BLaER1 treated with 17β-estradiol and CSF1 and Interleukin-3, amounts not matched to agents 10 nM and 100 nM (cell line): ENCODE measurements around the gene ARCN1.

Experiments
- H3K27ac ChIP-seq, 11 experiments: shearing (Covaris generic); formaldehyde crosslinking; 2 replicates each; pipeline ENCODE4 v1.8.1; 2022
- H3K27me3 ChIP-seq, 11 experiments: shearing (Covaris generic); formaldehyde crosslinking; 2 replicates each; pipeline ENCODE4 v1.8.1; 2022
- H3K36me3 ChIP-seq, 11 experiments: shearing (Covaris generic); formaldehyde crosslinking; 2 replicates each; pipeline ENCODE4 v1.8.1; 2022
- H3K4me1 ChIP-seq, 10 experiments: shearing (Covaris generic); formaldehyde crosslinking; 2 replicates each; pipeline ENCODE4 v1.8.1; 2022
- H3K4me2 ChIP-seq, 11 experiments: shearing (Covaris generic); formaldehyde crosslinking; 2 replicates each; pipeline ENCODE4 v1.8.1; 2022
- H3K4me3 ChIP-seq, 10 experiments: shearing (Covaris generic); formaldehyde crosslinking; 2 replicates each; pipeline ENCODE4 v1.8.1; 2022
- H3K9ac ChIP-seq, 11 experiments: shearing (Covaris generic); formaldehyde crosslinking; 2 replicates each; pipeline ENCODE4 v1.8.1; 2022
- H3K9me3 ChIP-seq, 11 experiments: shearing (Covaris generic); formaldehyde crosslinking; replicated peaks in 1 of 11; 2 replicates each; pipeline ENCODE4 v1.8.1; 2022
- H4K20me1 ChIP-seq, 11 experiments: shearing (Covaris generic); formaldehyde crosslinking; 2 replicates each; pipeline ENCODE4 v1.8.1; 2022
- Cebpa-rat ChIP-seq, 11 experiments: shearing (Covaris generic); IDR thresholded peaks; 2 replicates each; pipeline ENCODE4 v1.8.1; 2022

ARCN1 gene

DNA sequence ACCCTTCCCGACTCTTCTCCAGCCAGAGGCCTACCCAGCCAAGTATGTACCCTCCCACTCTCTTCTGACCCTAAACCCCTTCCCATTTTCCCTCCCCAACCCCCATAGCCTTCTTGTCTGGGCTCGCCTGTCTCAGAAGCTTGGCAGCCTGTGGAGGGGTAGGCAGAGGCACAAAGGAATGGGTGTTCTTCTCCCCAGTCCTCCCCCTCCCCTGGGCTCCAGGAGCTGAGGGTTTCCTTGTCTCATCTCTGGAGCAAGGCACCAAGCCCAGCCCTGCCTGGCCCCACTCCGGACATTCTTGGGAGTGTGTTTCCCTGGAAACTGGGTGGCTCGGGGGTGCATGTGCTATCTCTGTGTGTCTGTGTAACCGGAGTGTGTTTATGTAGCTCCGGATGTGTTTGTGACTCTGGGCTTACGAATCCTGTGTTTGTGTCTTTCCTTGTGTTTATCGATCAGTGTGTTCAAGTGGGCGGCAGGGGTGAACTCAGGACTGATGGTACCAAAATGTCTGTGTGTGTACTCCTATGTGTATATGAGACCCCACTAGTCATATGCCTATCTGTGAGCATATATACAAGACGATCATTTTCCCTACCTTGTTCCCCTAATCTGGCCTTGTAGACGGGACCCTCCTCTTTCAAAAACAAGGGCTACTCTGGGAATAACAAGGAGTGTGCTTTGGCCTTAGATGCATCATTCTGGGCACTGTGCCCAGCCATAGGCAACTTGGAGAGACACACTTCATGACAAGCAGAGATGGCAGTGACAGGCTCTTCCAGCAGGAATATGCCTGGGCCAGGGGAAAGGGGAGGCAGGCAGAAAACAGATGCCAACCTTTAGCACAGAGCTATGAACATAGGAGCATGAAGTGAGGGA lies 46.1 kb downstream of the ARCN1 start:
- Histone ChIP-seq H3K27me3 (peaks cover 5 to 13% (median 8%) of the 10 kb centered on the region in 11 experiments; a peak in 20 of 22 replicates), H3K4me3 (no peak overlapping the region), H3K4me1 (peaks cover 47 to 67% (median 50%) of the 10 kb centered on the region in 10 experiments), H3K4me2 (peak overlapping the region; percentile 39 to 98 (median 94); a peak in 21 of 22 replicates), H3K36me3 (peaks cover 0 to 4% (median 0%) of the 10 kb centered on the region in 11 experiments; a peak in 1 of 22 replicates), H3K27ac (peak overlapping the region in 10 of 11 experiments; percentile 39 to 77 (median 64); a peak in 14 of 22 replicates), H4K20me1 (peaks cover 0 to 13% (median 0%) of the 10 kb centered on the region in 11 experiments; a peak in 3 of 22 replicates), H3K9ac (peak overlapping the region in 7 of 11 experiments; percentile 17 to 58 (median 51); a peak in 9 of 22 replicates), H3K9me3 (no peaks in the 10 kb centered on the region)
- TF ChIP-seq Cebpa-rat (IDR thresholded peaks at IDR 0.05), result no peak

DNA sequence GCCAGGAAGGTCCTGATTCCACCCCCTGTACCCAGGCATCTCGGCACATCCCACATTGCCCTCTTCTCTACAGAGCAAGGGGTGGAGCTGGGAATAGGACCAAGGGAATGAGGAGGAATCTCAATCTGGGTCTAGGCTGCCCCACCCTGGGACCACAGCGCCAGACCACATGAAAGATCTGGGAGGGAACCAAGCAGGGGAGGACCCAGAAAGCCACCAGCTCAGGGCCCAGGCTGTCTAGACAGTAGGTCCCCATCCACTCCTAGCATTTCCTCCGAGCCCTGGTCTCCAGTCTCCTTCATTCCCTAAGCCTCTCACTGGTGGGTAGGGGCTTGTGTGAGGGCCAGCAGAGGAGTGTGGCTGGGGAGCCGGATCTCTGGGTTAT lies 46.8 kb downstream of the ARCN1 start:
- Histone ChIP-seq H3K9me3 (no peaks in the 10 kb centered on the region), H3K27ac (peak overlapping the region; percentile 39 to 77 (median 63); a peak in 21 of 22 replicates), H3K9ac (peak overlapping the region; percentile 6 to 58 (median 43); a peak in 15 of 22 replicates), H3K36me3 (peaks cover 0 to 4% (median 0%) of the 10 kb centered on the region in 11 experiments; a peak in 1 of 22 replicates), H3K4me1 (peaks cover 48 to 68% (median 51%) of the 10 kb centered on the region in 10 experiments), H4K20me1 (peaks cover 0 to 16% (median 0%) of the 10 kb centered on the region in 11 experiments; a peak in 3 of 22 replicates), H3K4me2 (peak overlapping the region; percentile 39 to 98 (median 94)), H3K4me3 (no peak overlapping the region), H3K27me3 (peaks cover 0 to 7% (median 2%) of the 10 kb centered on the region in 11 experiments; a peak in 11 of 22 replicates)
- no peak for TF ChIP-seq Cebpa-rat (IDR thresholded peaks at IDR 0.05)

DNA sequence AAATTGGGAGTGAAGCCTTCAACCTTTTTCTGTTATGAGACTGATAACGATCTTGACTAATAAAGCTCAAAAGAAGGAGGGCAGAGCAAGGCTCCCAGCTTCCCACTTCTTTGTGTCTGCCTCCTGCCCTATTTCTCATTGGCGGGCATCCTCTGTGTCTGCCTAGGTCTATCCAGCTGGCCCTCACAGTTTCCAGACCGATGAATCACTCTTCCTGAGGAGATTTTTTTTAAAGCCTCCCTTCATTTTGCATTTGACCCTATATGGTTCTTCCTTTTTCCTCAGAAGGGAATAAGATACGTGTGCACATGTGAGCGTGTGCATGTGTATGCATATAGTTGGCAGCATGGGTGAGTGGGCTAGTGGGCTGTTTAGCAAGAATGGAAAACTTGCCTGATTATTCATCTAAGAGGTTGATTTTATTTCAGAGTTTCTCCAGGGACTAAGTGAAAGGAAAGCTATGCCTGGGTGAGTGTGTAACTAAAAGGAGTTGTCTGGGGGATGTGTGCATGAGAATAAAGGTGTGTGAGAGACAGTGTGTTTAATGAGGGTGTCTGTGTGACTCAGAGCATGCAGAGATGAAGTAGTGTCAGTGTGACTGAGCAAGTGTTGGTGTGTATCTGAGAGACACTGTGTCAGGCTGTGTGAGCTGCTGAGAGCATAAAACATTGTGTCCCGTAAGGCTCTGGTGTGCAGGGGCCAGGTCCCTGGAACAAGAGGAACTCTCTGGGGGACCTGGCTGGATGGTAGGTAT lies 47.4 kb downstream of the ARCN1 start:
- Histone ChIP-seq H3K27me3 (peaks cover 0 to under 1% (median 0%) of the 10 kb centered on the region in 11 experiments; a peak in 3 of 22 replicates), H3K36me3 (peaks cover 0 to 5% (median 0%) of the 10 kb centered on the region in 11 experiments; a peak in 3 of 22 replicates), H3K27ac (peak overlapping the region; percentile 39 to 77 (median 63); a peak in 21 of 22 replicates), H3K4me1 (peaks cover 48 to 68% (median 51%) of the 10 kb centered on the region in 10 experiments), H3K9ac (peak overlapping the region; percentile 6 to 58 (median 43); a peak in 13 of 22 replicates), H3K9me3 (no peaks in the 10 kb centered on the region), H3K4me2 (peak overlapping the region; percentile 39 to 98 (median 94)), H3K4me3 (no peak overlapping the region), H4K20me1 (peaks cover 0 to 16% (median 0%) of the 10 kb centered on the region in 11 experiments; a peak in 3 of 22 replicates)
- no peak for TF ChIP-seq Cebpa-rat (IDR thresholded peaks at IDR 0.05)

GRCh38 chr11:118620529-118621070 lies 48.4 kb downstream of the ARCN1 start:
- H3K4me3 ChIP-seq, result peak overlapping the region; percentile 48 to 74 (median 62)
- peak overlapping the region in 10 of 11 experiments; percentile 40 to 79 (median 68); a peak in 19 of 22 replicates for H3K27ac ChIP-seq
- no peaks in the 10 kb centered on the region for H3K9me3 ChIP-seq
- TF ChIP-seq Cebpa-rat (IDR thresholded peaks at IDR 0.05), result no peak
- peak overlapping the region; percentile 86 to 98 (median 94) for H3K4me2 ChIP-seq
- peaks cover 48 to 68% (median 51%) of the 10 kb centered on the region in 10 experiments for H3K4me1 ChIP-seq
- peaks cover 0 to 26% (median 0%) of the 10 kb centered on the region in 11 experiments; a peak in 3 of 22 replicates for H4K20me1 ChIP-seq
- H3K36me3 ChIP-seq, result peaks cover 0 to 14% (median 10%) of the 10 kb centered on the region in 11 experiments; a peak in 11 of 22 replicates
- no peaks in the 10 kb centered on the region; a peak in 2 of 22 replicates for H3K27me3 ChIP-seq
- peak overlapping the region; percentile 67 to 85 (median 78); a peak in 20 of 22 replicates for H3K9ac ChIP-seq

DNA sequence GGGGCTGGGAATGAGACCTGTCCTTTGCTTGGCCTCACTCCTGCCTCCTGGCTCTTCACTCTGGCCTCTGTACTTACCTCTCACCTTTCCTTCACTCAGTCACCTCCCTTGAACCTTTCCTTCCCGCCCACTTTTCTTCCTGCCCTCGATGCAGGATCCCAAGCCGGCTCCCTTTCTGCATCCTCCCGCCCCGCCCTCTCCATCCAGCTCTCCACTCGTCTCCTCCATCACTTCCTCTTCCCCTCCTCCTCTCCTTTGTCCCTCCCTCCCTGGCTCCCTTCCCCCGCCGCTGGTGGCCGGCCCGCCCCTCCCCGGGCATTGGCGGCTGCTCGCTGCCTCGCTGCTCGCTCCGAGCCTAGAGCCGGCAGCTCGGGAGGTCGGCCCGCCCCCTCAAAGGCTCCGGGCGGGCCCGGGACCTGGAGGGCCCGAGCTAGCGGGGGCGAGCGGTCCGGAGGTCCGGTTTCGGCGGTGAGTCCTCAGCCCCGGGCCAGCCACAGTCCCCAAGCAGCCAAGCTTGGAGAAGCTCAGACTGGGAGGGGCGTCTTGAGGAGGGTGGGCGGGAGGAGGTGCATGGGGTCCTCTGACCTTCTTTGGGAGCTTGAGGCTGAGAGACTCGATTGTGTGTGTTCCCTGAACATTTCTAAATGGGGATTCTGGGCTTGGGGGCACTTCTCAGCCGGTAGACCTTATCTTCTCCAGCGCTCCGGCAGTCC lies 49.0 kb downstream of the ARCN1 start:
- no peaks in the 10 kb centered on the region; a peak in 2 of 22 replicates for H3K27me3 ChIP-seq
- TF ChIP-seq Cebpa-rat (IDR thresholded peaks at IDR 0.05), result no peak
- peak overlapping the region; percentile 86 to 98 (median 94) for H3K4me2 ChIP-seq
- H3K36me3 ChIP-seq, result peaks cover 0 to 17% (median 13%) of the 10 kb centered on the region in 11 experiments; a peak in 11 of 22 replicates
- peaks cover 0 to 26% (median 0%) of the 10 kb centered on the region in 11 experiments; a peak in 3 of 22 replicates for H4K20me1 ChIP-seq
- no peaks in the 10 kb centered on the region for H3K9me3 ChIP-seq
- H3K27ac ChIP-seq, result peak overlapping the region; percentile 28 to 79 (median 67); a peak in 21 of 22 replicates
- peak overlapping the region; percentile 48 to 74 (median 62) for H3K4me3 ChIP-seq
- H3K9ac ChIP-seq, result peak overlapping the region; percentile 67 to 85 (median 78)
- H3K4me1 ChIP-seq, result peaks cover 48 to 69% (median 51%) of the 10 kb centered on the region in 10 experiments

DNA sequence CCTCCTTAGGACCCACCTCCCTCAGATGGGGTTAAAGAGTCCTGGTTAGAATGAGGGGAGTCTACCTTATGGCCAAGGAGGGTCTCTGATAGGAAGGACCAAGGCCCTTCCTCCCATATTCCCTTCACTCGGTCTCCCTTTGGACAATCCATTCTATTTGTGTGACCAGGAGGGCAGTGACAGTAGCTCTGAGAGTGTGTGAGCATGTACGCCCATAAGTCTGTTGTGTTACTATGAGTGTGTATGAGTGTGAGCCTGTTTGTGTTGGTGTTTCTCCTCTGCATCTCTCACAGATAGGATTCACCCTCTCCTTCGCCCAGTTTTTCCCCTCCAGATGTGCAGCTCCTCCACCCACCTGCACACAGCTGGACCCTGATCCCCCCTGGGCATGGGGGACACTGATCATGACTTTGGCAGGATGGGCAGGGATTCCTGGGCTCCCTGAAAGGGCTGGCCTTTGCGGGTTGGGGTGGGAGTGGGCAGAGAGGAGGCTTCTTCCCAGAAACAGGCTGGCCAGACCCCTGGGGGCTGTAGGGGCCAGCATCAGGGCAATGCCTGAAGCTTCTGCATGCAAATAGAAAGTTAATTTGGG lies 49.7 kb downstream of the ARCN1 start:
- Histone ChIP-seq H3K27me3 (no peaks in the 10 kb centered on the region; a peak in 2 of 22 replicates), H3K36me3 (peaks cover 0 to 23% (median 15%) of the 10 kb centered on the region in 11 experiments; a peak in 13 of 22 replicates), H3K4me2 (peak overlapping the region; percentile 86 to 98 (median 94)), H3K9ac (peak overlapping the region; percentile 67 to 85 (median 78)), H3K4me1 (peaks cover 48 to 69% (median 51%) of the 10 kb centered on the region in 10 experiments), H3K27ac (peak overlapping the region in 10 of 11 experiments; percentile 28 to 79 (median 68); a peak in 17 of 22 replicates), H3K4me3 (peak overlapping the region; percentile 48 to 74 (median 62)), H3K9me3 (no peaks in the 10 kb centered on the region), H4K20me1 (peaks cover 0 to 26% (median 0%) of the 10 kb centered on the region in 11 experiments; a peak in 4 of 22 replicates)
- TF ChIP-seq Cebpa-rat (IDR thresholded peaks at IDR 0.05), result no peak
